KMS-11 (cell line): ENCODE results near the gene SLC35E3.

Source experiments
- H2AFZ ChIP-seq: fragments of 200-600 bp; sonication (generic); 2 replicates; pipeline ENCODE4 v1.6.1; 2016; ENCODE audit warnings: antibody characterized with exemption, mixed run types, low read depth
- H3K27ac ChIP-seq: fragments of 200-600 bp; sonication (generic); 2 replicates; pipeline ENCODE4 v1.6.1; 2016; ENCODE audit warnings: mild to moderate bottlenecking, mixed run types
- H3K27me3 ChIP-seq: fragments of 200-600 bp; sonication (generic); 2 replicates; pipeline ENCODE4 v1.6.1; 2017; ENCODE audit warnings: mild to moderate bottlenecking, low read depth, mixed run types, moderate library complexity; ENCODE audit not compliant: insufficient read depth
- H3K36me3 ChIP-seq: fragments of 200-600 bp; sonication (generic); 2 replicates; pipeline ENCODE4 v1.6.1; 2017; ENCODE audit warnings: mild to moderate bottlenecking, mixed run types; ENCODE audit not compliant: insufficient read depth
- H3K4me1 ChIP-seq: fragments of 200-600 bp; sonication (generic); 2 replicates; pipeline ENCODE4 v1.6.1; 2016; ENCODE audit warnings: mild to moderate bottlenecking, low read depth, mixed run types; ENCODE audit not compliant: poor library complexity, severe bottlenecking
- H3K4me2 ChIP-seq: fragments of 200-600 bp; sonication (generic); 2 replicates; pipeline ENCODE4 v1.7.0; 2016; ENCODE audit warnings: mild to moderate bottlenecking, mixed run types
- H3K4me3 ChIP-seq: fragments of 200-600 bp; sonication (generic); IDR thresholded peaks from 2 replicates; pipeline ENCODE4 v1.6.1; 2017; ENCODE audit warnings: low read depth, low read length, mixed read lengths; ENCODE audit not compliant: insufficient read depth
- H3K79me2 ChIP-seq: fragments of 200-600 bp; sonication (generic); 2 replicates; pipeline ENCODE4 v1.6.1; 2016; ENCODE audit warnings: low read depth, mixed run types; ENCODE audit not compliant: insufficient read depth
- H3K9ac ChIP-seq: fragments of 200-600 bp; sonication (generic); 2 replicates; pipeline ENCODE4 v1.6.1; 2016; ENCODE audit warnings: mild to moderate bottlenecking, mixed run types
- H4K20me1 ChIP-seq: fragments of 200-600 bp; sonication (generic); 2 replicates; pipeline ENCODE4 v1.6.1; 2016; ENCODE audit warnings: mild to moderate bottlenecking, mixed run types; ENCODE audit not compliant: insufficient read depth
- CTCF ChIP-seq: fragments of 200-600 bp; sonication (generic); conservative IDR thresholded peaks from 2 replicates; pipeline ENCODE4 v1.6.1; 2017; ENCODE audit warnings: low read depth, mild to moderate bottlenecking, antibody characterized with exemption, low read length, moderate library complexity, mixed read lengths

SLC35E3 gene

GRCh38 chr12:68790952-68791234 lies 44.9 kb downstream of the SLC35E3 start:
- H3K4me2 ChIP-seq = no peak overlapping the region
- TF ChIP-seq CTCF = no peak
- H3K36me3 ChIP-seq = no peaks in the 10 kb centered on the region
- H3K27ac ChIP-seq = no peak overlapping the region
- H3K4me1 ChIP-seq = no peaks in the 10 kb centered on the region
- no peaks in the 10 kb centered on the region for H4K20me1 ChIP-seq
- no peaks in the 10 kb centered on the region for H3K79me2 ChIP-seq
- no peaks in the 10 kb centered on the region for H3K27me3 ChIP-seq
- H2AFZ ChIP-seq = no peak overlapping the region
- H3K9ac ChIP-seq = no peak overlapping the region
- no peak overlapping the region for H3K4me3 ChIP-seq

- H3K9ac ChIP-seq = no peak overlapping the region
- no peak overlapping the region for H2AFZ ChIP-seq
- no peaks in the 10 kb centered on the region for H3K79me2 ChIP-seq
- no peaks in the 10 kb centered on the region for H3K4me1 ChIP-seq
- no peaks in the 10 kb centered on the region for H4K20me1 ChIP-seq
- no peak overlapping the region for H3K27ac ChIP-seq
- no peak overlapping the region for H3K4me3 ChIP-seq
- H3K36me3 ChIP-seq = no peaks in the 10 kb centered on the region
- no peak overlapping the region for H3K4me2 ChIP-seq
- no peak for TF ChIP-seq CTCF
- H3K27me3 ChIP-seq = no peaks in the 10 kb centered on the region
These were observed 46.0 kb downstream of the SLC35E3 start for GRCh38 chr12:68791897-68792481.

- Histone ChIP-seq H3K27ac (no peak overlapping the region), H4K20me1 (no peaks in the 10 kb centered on the region), H3K4me2 (no peak overlapping the region), H3K4me1 (no peaks in the 10 kb centered on the region), H3K79me2 (no peaks in the 10 kb centered on the region), H2AFZ (peak overlapping the region; percentile 30), H3K36me3 (no peaks in the 10 kb centered on the region), H3K4me3 (no peak overlapping the region), H3K27me3 (no peaks in the 10 kb centered on the region), H3K9ac (no peak overlapping the region)
- TF ChIP-seq CTCF = no peak
These were observed 47.0 kb downstream of the SLC35E3 start for GRCh38 chr12:68792952-68793351.

GRCh38 chr12:68793436-68793835 lies 47.5 kb downstream of the SLC35E3 start:
- Histone ChIP-seq H3K79me2 (no peaks in the 10 kb centered on the region), H2AFZ (peak overlapping the region; percentile 30), H3K9ac (no peak overlapping the region), H4K20me1 (no peaks in the 10 kb centered on the region), H3K27me3 (no peaks in the 10 kb centered on the region), H3K4me3 (no peak overlapping the region), H3K27ac (no peak overlapping the region), H3K4me2 (no peak overlapping the region), H3K36me3 (no peaks in the 10 kb centered on the region), H3K4me1 (no peaks in the 10 kb centered on the region)
- no peak for TF ChIP-seq CTCF
